Smooth muscle cell of the coronary artery (primary cell): ENCODE results near the gene GJB1. TPM values are rescaled to one million over a fixed set of nuclear protein-coding genes. Genes with fewer than 3 reads are reported as not detected.

Source experiments
- total RNA-seq: library from RNA; depleted of rRNA; stranded (reverse); fragments of >200 nt; gene quantifications from 2 replicates; pipeline ENCODE4 v1.2.3, GENCODE V29; 2014; ENCODE audit warnings: low replicate concordance

Gene GJB1
- total RNA-seq = not detected in 2 replicates

DNA sequence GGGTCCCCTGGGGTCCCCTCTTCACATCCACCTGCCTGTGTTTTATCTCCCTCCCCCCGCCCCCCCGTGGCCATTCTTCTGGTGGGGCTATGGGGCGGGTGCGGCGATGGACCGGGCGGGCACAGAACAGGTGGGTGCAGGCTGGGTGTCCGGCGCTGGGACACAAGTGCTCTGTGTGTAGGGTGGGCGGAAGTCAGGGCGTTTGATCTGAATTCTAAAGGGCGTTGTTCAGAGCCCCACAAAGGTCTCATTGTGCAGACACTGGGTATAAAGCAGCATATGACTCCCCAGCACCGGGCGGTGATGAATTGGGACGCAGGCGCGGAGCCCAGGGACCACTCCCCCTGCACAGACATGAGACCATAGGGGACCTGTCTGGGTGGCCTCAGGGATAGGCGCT, at the start of gene GJB1:
Gene GJB1 (plus strand): TSS at position 296 of the 400 bp plus-strand sequence. CDS start 484 bp downstream, outside the sequence.

DNA sequence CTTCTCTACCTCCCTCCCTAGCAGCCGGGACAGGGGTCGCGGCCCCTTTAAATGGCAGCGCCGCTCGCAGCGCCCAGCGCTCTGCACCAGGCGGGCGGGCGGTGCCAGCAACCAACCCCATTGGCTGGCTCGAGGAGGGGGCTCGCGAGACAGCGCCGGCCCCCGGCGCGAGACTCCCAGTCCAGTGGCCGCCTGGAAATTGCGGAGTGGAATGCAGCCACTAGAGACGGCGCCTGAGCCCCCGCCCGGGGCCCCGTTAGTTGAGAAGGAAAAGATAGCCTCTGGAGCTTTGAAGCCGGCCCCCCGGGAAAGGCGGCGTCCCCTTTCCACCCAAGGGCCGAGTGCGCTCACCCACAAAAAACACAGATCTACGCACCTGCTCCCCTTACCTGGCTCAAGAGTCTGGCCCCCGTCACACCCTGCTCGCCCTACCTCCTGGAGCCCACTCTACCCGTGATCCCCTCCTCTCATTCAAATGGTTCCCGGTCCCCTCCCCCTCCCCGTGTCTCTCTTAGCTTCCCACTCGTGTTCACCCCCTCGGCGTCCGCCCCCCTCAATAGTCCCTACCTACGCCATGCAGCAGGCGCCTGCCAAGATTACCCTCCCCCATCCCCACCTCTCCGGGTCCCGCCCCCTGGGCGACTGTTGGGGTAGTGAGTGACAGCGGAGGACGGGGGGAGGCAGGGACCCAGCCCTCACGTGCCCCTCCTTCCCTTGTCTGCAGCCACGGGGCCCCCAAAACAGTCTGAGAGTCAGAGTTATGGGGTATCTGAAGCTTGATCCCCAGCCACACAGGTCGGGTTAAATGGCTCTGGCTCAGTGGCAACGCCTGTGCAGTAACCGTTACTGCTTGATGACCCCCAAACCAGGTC, 31.3 kb downstream of the GJB1 start, which contains the start of gene ZMYM3:
Gene ZMYM3 (minus strand): TSS at position 49 of the 872 bp plus-strand sequence. CDS start 885 bp downstream, outside the sequence.

Other genes starting within 250 kb of the GJB1 start
- 71.0 and 72.2 TPM in 2 replicates for gene SNX12, start 154.9 kb upstream of the GJB1 start, total RNA-seq
- 4.4 and 4.6 TPM in 2 replicates for gene FOXO4, start 127.4 kb upstream of the GJB1 start, total RNA-seq
- gene CXorf65, start 116.5 kb upstream of the GJB1 start, total RNA-seq = not detected in 2 replicates
- gene IL2RG, start 111.6 kb upstream of the GJB1 start, total RNA-seq = not detected in 2 replicates
- 23.3 and 25.5 TPM in 2 replicates for gene MED12, start 104.6 kb upstream of the GJB1 start, total RNA-seq
- gene NLGN3, start 78.4 kb upstream of the GJB1 start, total RNA-seq = 0.08 and 0.35 TPM in 2 replicates
- 5.1 and 10.4 TPM in 2 replicates for gene ZMYM3, start 30.9 kb downstream of the GJB1 start, total RNA-seq
- 307 and 438 TPM in 2 replicates for gene NONO, start 60.4 kb downstream of the GJB1 start, total RNA-seq
- 0.70 and 6.6 TPM in 2 replicates for gene ITGB1BP2, start 78.5 kb downstream of the GJB1 start, total RNA-seq
- 29.8 and 64.4 TPM in 2 replicates for gene TAF1, start 143.1 kb downstream of the GJB1 start, total RNA-seq